Measurements from ENCODE around the gene SCN5A.

SCN5A gene

GRCh38 chr3:38533285-38533976 lies 116.1 kb downstream of the SCN5A start:
- no peak for DNase-seq

- DNase-seq, result no peak
These were observed 117.0 kb downstream of the SCN5A start for GRCh38 chr3:38532529-38532928.

- no peak for DNase-seq
These were observed 121.0 kb downstream of the SCN5A start for GRCh38 chr3:38528457-38528856.

DNA sequence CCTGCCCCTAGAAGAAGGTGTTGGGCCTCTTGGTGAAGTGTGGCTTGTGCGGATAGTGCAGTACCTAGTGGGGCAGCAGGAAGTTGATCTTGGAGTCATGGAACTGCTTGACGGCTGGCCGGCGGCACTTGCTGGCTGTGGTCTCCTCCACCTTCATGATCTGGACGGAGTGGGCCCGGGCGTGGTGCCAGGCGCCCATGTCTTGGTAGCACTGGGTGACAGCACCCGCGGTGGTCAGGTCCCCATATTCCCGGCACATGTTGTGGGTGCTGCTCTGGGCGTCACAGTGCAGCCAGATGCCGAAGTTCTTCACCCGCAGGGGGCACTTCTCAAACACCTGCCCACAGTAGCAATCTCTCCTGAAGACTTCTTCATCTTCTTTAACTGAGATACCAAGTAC lies 122.7 kb downstream of the SCN5A start:
- no peak for DNase-seq

- DNase-seq, result no peak
These were observed 125.2 kb downstream of the SCN5A start for GRCh38 chr3:38524141-38524739.

- DNase-seq, result no peak
These were observed 127.5 kb downstream of the SCN5A start for GRCh38 chr3:38522002-38522401.

- peak; percentile 73 for DNase-seq
These were observed 128.0 kb downstream of the SCN5A start for GRCh38 chr3:38521391-38521987.

- DNase-seq, result no peak
These were observed 129.8 kb downstream of the SCN5A start for GRCh38 chr3:38519651-38520050.

GRCh38 chr3:38519000-38519399 lies 130.5 kb downstream of the SCN5A start:
- no peak for DNase-seq

DNA sequence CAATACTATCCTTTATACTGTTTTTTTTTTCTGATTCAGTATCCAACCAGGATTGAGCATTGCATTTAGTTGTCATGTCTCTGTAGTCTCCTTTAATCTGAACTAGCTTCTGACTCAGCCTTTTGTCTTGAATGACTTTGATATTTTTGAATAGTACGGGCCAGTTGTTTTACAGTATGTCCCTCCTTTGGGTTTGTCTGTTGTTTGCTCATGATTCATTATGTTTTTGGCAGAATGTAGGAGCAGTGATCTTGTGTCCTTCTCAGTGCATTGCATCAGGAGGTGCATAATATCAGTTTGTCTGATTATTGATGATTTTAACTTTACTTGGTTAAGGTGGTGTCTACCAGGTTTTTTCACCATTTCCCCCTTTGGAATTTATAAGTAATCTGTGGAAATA lies 132.8 kb downstream of the SCN5A start:
- DNase-seq, result no peak

- DNase-seq, result no peak
These were observed 134.1 kb downstream of the SCN5A start for GRCh38 chr3:38515367-38515766.

DNA sequence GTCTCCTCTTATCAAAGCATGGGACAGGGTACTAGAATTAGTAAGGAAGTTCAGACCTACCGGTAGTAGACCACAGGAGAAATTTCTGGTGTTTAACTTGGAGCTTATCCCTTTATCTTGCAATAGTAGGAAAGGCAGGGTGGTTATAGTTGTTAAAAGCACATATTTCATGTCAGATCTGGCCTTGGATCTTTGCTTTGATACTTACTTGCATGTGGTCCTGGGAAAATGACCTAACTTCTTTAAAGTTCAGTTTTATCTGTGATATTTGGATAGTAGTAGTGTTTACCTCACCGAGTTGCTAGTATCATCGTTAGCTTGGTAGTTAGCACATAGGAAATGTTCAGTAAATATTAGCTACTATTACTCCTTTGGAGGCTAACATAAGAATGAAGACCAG lies 137.9 kb downstream of the SCN5A start:
- no peak for DNase-seq

DNA sequence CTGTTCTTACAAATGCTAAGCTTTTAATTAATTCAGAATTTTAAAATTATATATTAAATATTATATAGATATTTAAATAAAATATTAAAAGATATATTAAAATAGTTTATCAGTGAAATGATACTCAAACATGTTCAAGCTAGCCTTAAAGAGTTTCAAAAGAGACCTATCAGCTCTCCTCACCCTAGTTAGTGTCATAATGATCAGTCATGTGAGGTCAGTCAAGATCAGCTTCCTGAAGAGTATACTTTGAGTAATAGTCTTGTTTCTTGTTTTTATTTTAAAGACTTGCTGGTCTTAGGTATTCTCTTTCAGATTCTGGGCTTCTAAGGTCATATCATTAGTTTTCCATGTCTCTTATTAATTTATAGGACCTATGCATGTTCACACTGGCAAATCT lies 138.9 kb downstream of the SCN5A start:
- no peak for DNase-seq

GRCh38 chr3:38509732-38510131 lies 139.8 kb downstream of the SCN5A start:
- DNase-seq, result no peak

DNA sequence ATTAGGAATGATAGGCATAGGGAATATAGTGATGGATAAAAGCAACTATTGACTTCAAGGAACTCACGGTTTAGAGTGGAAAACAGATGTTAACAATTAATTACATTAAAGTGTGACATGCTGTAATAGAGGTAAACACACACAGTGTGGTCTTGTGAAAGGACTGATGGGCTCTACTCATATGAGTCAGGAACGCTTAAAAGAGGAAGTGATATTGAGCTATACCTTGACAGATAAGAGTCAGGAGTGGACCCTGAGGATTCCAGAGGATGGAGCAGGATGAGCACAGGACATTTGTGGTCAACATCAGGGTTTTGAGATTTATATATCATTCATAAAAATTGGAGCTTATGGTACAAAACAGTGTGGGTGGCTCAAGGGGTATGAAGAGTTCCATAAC lies 142.4 kb downstream of the SCN5A start:
- no peak for DNase-seq

DNA sequence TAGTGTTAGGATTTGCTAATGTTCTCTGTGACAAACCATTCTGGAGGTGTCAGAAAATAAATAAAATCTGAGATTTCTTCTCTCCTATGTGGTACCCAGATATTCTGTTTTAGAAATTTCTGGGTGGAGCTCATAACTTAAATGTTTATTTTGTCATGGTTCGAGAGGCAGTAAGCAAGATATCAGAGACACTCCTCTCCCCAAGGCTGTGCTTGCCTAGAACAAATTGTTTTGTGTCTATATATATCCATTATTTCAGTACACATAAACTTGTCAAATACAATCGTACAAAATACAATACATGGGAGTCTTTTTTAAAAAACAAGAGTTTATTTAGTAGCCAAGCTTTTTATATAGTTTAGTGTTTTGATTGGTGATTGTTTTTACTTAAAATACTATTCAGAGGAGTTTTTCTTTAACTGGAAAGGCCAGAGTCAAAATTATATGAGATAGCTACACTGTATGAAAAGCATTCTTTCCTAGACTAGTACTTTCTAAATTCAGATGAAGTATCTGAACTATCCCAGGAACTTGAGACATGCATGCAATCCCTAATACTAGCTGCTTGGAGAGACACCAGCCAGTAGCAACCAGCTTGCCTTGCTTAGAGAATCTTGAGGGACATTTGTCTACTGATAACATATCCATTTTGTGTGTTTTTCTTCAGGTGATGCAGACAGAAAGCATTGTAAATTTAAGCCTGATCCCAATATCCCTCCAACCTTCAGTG lies 148.6 kb downstream of the SCN5A start:
- no peak for DNase-seq

All from NCI-H2029 treated with DMSO at 0.1 percent for 48 hours (cell line).